HL-60 (cell line): ENCODE measurements around the gene ACAD8.

Source experiments
- DNase-seq, 2 experiments: peaks; one replicate each; pipeline ENCODE4 v3.0.0-alpha.2; 2010 to 2020; ENCODE audit warnings: low read depth in 1 of 2, low spot score in 1 of 2
- H3K27ac ChIP-seq: fragments of 250-450 bp; sonication (Bioruptor Pico); replicated peaks from 2 replicates; pipeline ENCODE4 v1.5.1; 2020; ENCODE audit warnings: mild to moderate bottlenecking, moderate library complexity
- H3K27me3 ChIP-seq: fragments of 250-450 bp; sonication (Bioruptor Pico); 2 replicates; pipeline ENCODE4 v1.5.1; 2021; ENCODE audit warnings: mild to moderate bottlenecking, moderate library complexity; ENCODE audit not compliant: insufficient read depth, poor library complexity, severe bottlenecking
- H3K4me3 ChIP-seq: replicated peaks from 2 replicates; pipeline ENCODE4 v1.5.1; 2011; ENCODE audit warnings: mild to moderate bottlenecking, control low read depth, low read length; ENCODE audit not compliant: insufficient read depth
- CTCF ChIP-seq: IDR thresholded peaks from one replicate; pipeline ENCODE4 v1.5.1; 2011; ENCODE audit warnings: low read length, control low read depth, inconsistent platforms; ENCODE audit not compliant: insufficient read depth
- GABPA ChIP-seq: IDR thresholded peaks from 2 replicates; pipeline ENCODE4 v1.6.1; 2012; ENCODE audit warnings: low read depth
- POLR2AphosphoS5 ChIP-seq: IDR thresholded peaks from 2 replicates; pipeline ENCODE4 v1.6.1; 2012; ENCODE audit warnings: low read depth
- REST ChIP-seq: IDR thresholded peaks from 2 replicates; pipeline ENCODE4 v1.6.1; 2012; ENCODE audit warnings: low read depth; ENCODE audit not compliant: insufficient replicate concordance
- SPI1 ChIP-seq: IDR thresholded peaks from 2 replicates; pipeline ENCODE4 v1.6.1; 2012; ENCODE audit warnings: low read depth, mild to moderate bottlenecking, borderline replicate concordance

ACAD8 gene

GRCh38 chr11:134223836-134224709 lies 29.3 kb upstream of the ACAD8 start, which contains the start of the genes NCAPD3 and VPS26B:
Gene NCAPD3 (minus strand): TSS chr11:134223967. CDS start chr11:134223926, 41 bp downstream.
Gene VPS26B (plus strand): TSS chr11:134224671. CDS start chr11:134225123, 452 bp downstream.
- H3K4me3 ChIP-seq: peak within 1 kb of the TSS; percentile 90
- TF ChIP-seq CTCF: no peak
- peak; percentile 55; the same call in 1 of the 2 replicates for TF ChIP-seq SPI1
- TF ChIP-seq POLR2AphosphoS5: peak; percentile 92
- 0 out of 2 replicates have a peak, but pooled peaks have one; percentile 14 for TF ChIP-seq GABPA
- peak; percentile 66 for TF ChIP-seq REST
- no peaks in the 10 kb centered on the region for H3K27me3 ChIP-seq
- H3K27ac ChIP-seq: peak within 1 kb of the TSS; percentile 93
- peak; percentile 90 to 98 for DNase-seq

GRCh38 chr11:134224710-134225664 lies 28.4 kb upstream of the ACAD8 start:
- DNase-seq: peak in 1 of 2 experiments; percentile 65

More at GRCh38 chr11:134224710-134225664, 28.4 kb upstream of the ACAD8 start:
- H3K27ac ChIP-seq: peak overlapping the region; percentile 79
- TF ChIP-seq POLR2AphosphoS5 (0 out of 2 replicates have a peak, but pooled peaks have one; percentile 29), REST (no peak), SPI1 (peak; percentile 17; the same call in 1 of the 2 replicates), CTCF (no peak), GABPA (no peak)
- H3K4me3 ChIP-seq: peak overlapping the region; percentile 90
- H3K27me3 ChIP-seq: no peaks in the 10 kb centered on the region
